H1 (cell line): Measurements from ENCODE around the gene ENPEP. TPM values are rescaled to one million over a fixed set of nuclear protein-coding genes. Genes with fewer than 3 reads are reported as not detected.

Source experiments
- CTCF ChIA-PET: fragments of 300-600 bp; sonication (Branson Sonifier 250); formaldehyde crosslinking; loops from one replicate; lab custom pipeline; 2021; ENCODE audit not compliant: partially characterized antibody; lab: Charles Lee
- POLR2A ChIA-PET: fragments of 300-600 bp; sonication (Branson Sonifier 250); formaldehyde crosslinking; loops from one replicate; lab custom pipeline; 2021; ENCODE audit warnings: inconsistent platforms; ENCODE audit not compliant: partially characterized antibody; lab: Charles Lee
- DNase-seq, 2 experiments: peaks; one replicate each; pipeline versions ENCODE4 v3.0.0 to v3.0.0-alpha.2; 2010 to 2022; ENCODE audit warnings: low spot score in 2 of 2, low read depth in 1 of 2, mixed read lengths in 1 of 2
- FAIRE-seq: peaks from 2 replicates; lab custom pipeline; 2011; peaks lifted over from hg19 to GRCh38; lab: Jason Lieb, UNC
- H2AFZ ChIP-seq: 2 replicates; pipeline ENCODE4 v1.8.1; 2012; ENCODE audit warnings: low read length, inconsistent platforms
- H2AK5ac ChIP-seq: 2 replicates; pipeline ENCODE4 v1.6.1; 2013; ENCODE audit warnings: low read depth, low read length
- H2BK120ac ChIP-seq: replicated peaks from 2 replicates; pipeline ENCODE3; 2013; ENCODE audit warnings: low read depth, low read length, inconsistent platforms
- H2BK12ac ChIP-seq: 2 replicates; pipeline ENCODE4 v1.6.1; 2013; ENCODE audit warnings: low read depth, low read length
- H2BK15ac ChIP-seq: 2 replicates; pipeline ENCODE4 v1.6.1; 2013; ENCODE audit warnings: low read length
- H2BK20ac ChIP-seq: 2 replicates; pipeline ENCODE4 v1.6.1; 2013; ENCODE audit warnings: low read length
- H2BK5ac ChIP-seq: 2 replicates; pipeline ENCODE4 v1.6.1; 2013; ENCODE audit warnings: low read depth, low read length
- H3K14ac ChIP-seq: 2 replicates; pipeline ENCODE4 v1.6.1; 2013; ENCODE audit warnings: inconsistent platforms; ENCODE audit not compliant: insufficient read length
- H3K18ac ChIP-seq: 2 replicates; pipeline ENCODE4 v1.6.1; 2013; ENCODE audit warnings: low read length; ENCODE audit errors: extremely low read depth
- H3K23ac ChIP-seq: 2 replicates; pipeline ENCODE4 v1.6.1; 2013; ENCODE audit warnings: inconsistent platforms; ENCODE audit not compliant: insufficient read length
- H3K23me2 ChIP-seq: 2 replicates; pipeline ENCODE4 v1.6.1; 2013; ENCODE audit warnings: low read depth, low read length
- H3K27ac ChIP-seq: 2 replicates; pipeline ENCODE4 v1.6.1; 2011; ENCODE audit warnings: low read depth, low read length, inconsistent platforms
- H3K27me3 ChIP-seq, 4 experiments: replicated peaks in 1 of 4; 1 replicate in 1 of 4; 2 replicates in 3 of 4; pipeline versions ENCODE4 v1.6.1 to v1.8.1; 2011 to 2013; ENCODE audit warnings: low read length in 3 of 4, mild to moderate bottlenecking in 3 of 4, inconsistent platforms in 2 of 4, mixed read lengths in 2 of 4, moderate library complexity in 1 of 4; ENCODE audit not compliant: control insufficient read depth in 3 of 4, insufficient read depth in 3 of 4; ENCODE audit errors: extremely low read depth in 1 of 4
- H3K36me3 ChIP-seq, 4 experiments: 2 replicates each; pipeline versions ENCODE4 v1.6.1 to v1.8.1; 2011 to 2013; ENCODE audit warnings: mild to moderate bottlenecking in 4 of 4, low read length in 3 of 4, moderate library complexity in 2 of 4, control low read depth in 1 of 4, inconsistent platforms in 1 of 4; ENCODE audit not compliant: insufficient read depth in 4 of 4, control insufficient read depth in 2 of 4
- H3K4ac ChIP-seq: replicated peaks from 2 replicates; pipeline ENCODE3; 2013; ENCODE audit warnings: low read length, low read depth, mixed read lengths, inconsistent platforms; ENCODE audit not compliant: insufficient read length
- H3K4me1 ChIP-seq, 4 experiments: replicated peaks in 1 of 4; 1 replicate in 1 of 4; 2 replicates in 3 of 4; pipeline versions ENCODE4 v1.6.1 to v1.8.1; 2011 to 2013; ENCODE audit warnings: low read length in 3 of 4, inconsistent platforms in 2 of 4, mixed read lengths in 1 of 4; ENCODE audit not compliant: insufficient read depth in 4 of 4, control insufficient read depth in 3 of 4
- H3K4me2 ChIP-seq, 2 experiments: 2 replicates each; pipeline versions ENCODE4 v1.6.1 to v1.8.1; 2011 to 2013; ENCODE audit warnings: low read depth in 2 of 2, low read length in 2 of 2, control low read depth in 1 of 2, inconsistent platforms in 1 of 2, mild to moderate bottlenecking in 1 of 2; ENCODE audit not compliant: insufficient read depth in 1 of 2
- H3K4me3 ChIP-seq, 4 experiments: fragments of 200-600, 300-600 bp in 1 of 4; sonication (generic), shearing (Covaris generic), sonication (Bioruptor Twin) in 1 of 4; 2 replicates each; pipeline versions ENCODE4 v1.5.1 to v1.8.1; 2011 to 2016; ENCODE audit warnings: low read length in 4 of 4, low read depth in 3 of 4, control low read depth in 2 of 4, inconsistent platforms in 2 of 4, mild to moderate bottlenecking in 2 of 4, mixed read lengths in 1 of 4, moderate library complexity in 1 of 4; ENCODE audit not compliant: insufficient read depth in 2 of 4; ENCODE audit errors: extremely low read depth in 1 of 4
- H3K56ac ChIP-seq: replicated peaks from 2 replicates; pipeline ENCODE3; 2013; ENCODE audit warnings: low read depth, mild to moderate bottlenecking, mixed read lengths, low read length, inconsistent platforms; ENCODE audit not compliant: insufficient read length
- H3K79me1 ChIP-seq: 2 replicates; pipeline ENCODE4 v1.6.1; 2013; ENCODE audit warnings: low read depth, low read length, control low read depth
- H3K79me2 ChIP-seq, 2 experiments: 2 replicates each; pipeline versions ENCODE4 v1.6.1 to v1.8.1; 2012 to 2013; ENCODE audit warnings: low read length in 2 of 2, mild to moderate bottlenecking in 2 of 2, inconsistent platforms in 1 of 2; ENCODE audit not compliant: insufficient read depth in 2 of 2, control insufficient read depth in 1 of 2
- H3K9ac ChIP-seq, 4 experiments: replicated peaks in 1 of 4; 1 replicate in 1 of 4; 2 replicates in 3 of 4; pipeline versions ENCODE4 v1.6.1 to v1.8.1; 2011 to 2013; ENCODE audit warnings: low read depth in 3 of 4, low read length in 3 of 4, control low read depth in 2 of 4, mild to moderate bottlenecking in 2 of 4, moderate library complexity in 2 of 4, inconsistent platforms in 1 of 4; ENCODE audit errors: extremely low read depth in 1 of 4
- H3K9me3 ChIP-seq, 2 experiments: 2 replicates each; pipeline versions ENCODE4 v1.6.1 to v1.8.1; 2012 to 2013; ENCODE audit warnings: mild to moderate bottlenecking in 2 of 2, moderate library complexity in 2 of 2, control low read depth in 1 of 2, inconsistent platforms in 1 of 2, low read depth in 1 of 2, low read length in 1 of 2, mixed read lengths in 1 of 2; ENCODE audit not compliant: insufficient read depth in 2 of 2
- H4K20me1 ChIP-seq, 2 experiments: replicated peaks in 1 of 2; 2 replicates each; pipeline versions ENCODE3 to v1.8.1; 2011 to 2013; ENCODE audit warnings: inconsistent platforms in 2 of 2, low read length in 2 of 2, mild to moderate bottlenecking in 1 of 2; ENCODE audit not compliant: insufficient read depth in 2 of 2, control insufficient read depth in 1 of 2
- H4K5ac ChIP-seq: 2 replicates; pipeline ENCODE4 v1.6.1; 2013; ENCODE audit warnings: low read length, low read depth, mixed read lengths, inconsistent platforms; ENCODE audit not compliant: insufficient read length
- H4K8ac ChIP-seq: 2 replicates; pipeline ENCODE4 v1.8.0; 2013; ENCODE audit warnings: mild to moderate bottlenecking, moderate library complexity, low read length, inconsistent platforms; ENCODE audit not compliant: insufficient read depth; ENCODE audit errors: extremely low read depth
- H4K91ac ChIP-seq: replicated peaks from 2 replicates; pipeline ENCODE3; 2013; ENCODE audit warnings: low read length, mixed read lengths, inconsistent platforms; ENCODE audit not compliant: insufficient read length
- BRCA1 ChIP-seq: IDR thresholded peaks from 2 replicates; pipeline ENCODE4 v1.6.1; 2012; ENCODE audit warnings: low read depth, low read length, improper control_type of control experiment
- HDAC6 ChIP-seq: IDR thresholded peaks from one replicate; pipeline ENCODE4 v1.7.1; 2012; ENCODE audit warnings: low read depth, mild to moderate bottlenecking, inconsistent platforms, low read length, moderate library complexity
- RBBP5 ChIP-seq: IDR thresholded peaks from 2 replicates; pipeline ENCODE4 v1.7.1; 2012; ENCODE audit warnings: low read depth, mild to moderate bottlenecking, inconsistent platforms, low read length, moderate library complexity, borderline replicate concordance
- WGBS, 2 experiments: shearing (Covaris generic) in 1 of 2; methylation state at CpG; one replicate each; pipeline versions ENCODE4 v1.1.6 to v1.1.7; 2013 to 2015; ENCODE audit warnings: low lambda C conversion rate in 2 of 2, mixed read lengths in 2 of 2, inconsistent platforms in 1 of 2, low coverage in 1 of 2, missing lambda C conversion rate in 1 of 2; ENCODE audit not compliant: insufficient replicate concordance in 2 of 2, insufficient coverage in 1 of 2, insufficient read length in 1 of 2; ENCODE audit errors: extremely low coverage in 1 of 2, missing lambda C conversion rate in 1 of 2; 5-methylcytosine and 5-hydroxymethylcytosine counted together
- polyA plus RNA-seq, 7 experiments: library from polyadenylated mRNA; depleted of rRNA in 3 of 7; stranded (reverse) in 5 of 7; unstranded in 2 of 7; fragments of >200 nt in 5 of 7; fragments of 200-250 nt in 2 of 7; gene quantifications; 1 replicate in 5 of 7; 2 replicates in 1 of 7; 4 replicates in 1 of 7; pipeline versions ENCODE4 v1.2.1 to v1.2.3, GENCODE V29; 2011 to 2013; ENCODE audit warnings: missing spikeins in 2 of 7, mixed read lengths in 2 of 7
- total RNA-seq: library from RNA; stranded (reverse); fragmentation: NEBNext Ultra II Directional; extraction: Animal tissue kit (Norgen Biotek cat#: 25700); gene quantifications from 2 replicates; pipeline ENCODE4 v1.2.1, GENCODE V29; 2021
- TF ChIP-seq, protein P1 (sequence below): IDR thresholded peaks from 2 replicates; pipeline ENCODE4 v1.6.1; 2012; ENCODE audit warnings: inconsistent platforms

ENPEP gene
- total and polyA plus RNA-seq, 2 of the 8 experiments (the other 6 are each of a cell fraction or from before 2014, with no cell fraction given) = 0.09 to 0.61 TPM

DNA sequence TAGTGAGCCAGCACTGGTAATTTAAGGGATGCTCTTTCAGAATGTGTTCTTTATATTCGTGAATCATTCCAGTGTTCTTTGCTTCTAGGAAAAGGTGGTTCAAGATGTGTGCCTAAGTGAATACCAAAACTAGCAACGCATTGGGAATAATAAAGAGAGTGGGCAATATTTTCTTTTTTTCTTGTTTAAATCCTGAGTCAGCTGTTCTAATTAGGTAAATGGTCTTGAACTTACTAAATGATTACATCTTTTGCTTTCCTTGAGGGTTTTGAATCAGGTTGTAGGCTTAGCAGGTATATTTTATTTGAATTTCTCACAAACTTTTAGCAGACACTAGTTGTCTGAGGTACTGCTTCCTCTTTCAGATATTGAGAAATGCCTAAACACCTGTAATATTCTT lies 29.5 kb downstream of the ENPEP start:
- CTCF ChIA-PET = interaction anchor here (1.4 to 17.1 kb wide), 3 partner anchors 140 to 502 kb away, joined by 3 to 497 read pairs (median 389); no protein-coding TSS in a partner anchor
- Histone ChIP-seq H2BK120ac (no peak overlapping the region), H3K4me3 (no peak overlapping the region), H3K4me2 (no peak overlapping the region), H2BK12ac (no peak overlapping the region), H3K14ac (no peak overlapping the region), H3K36me3 (no peaks in the 10 kb centered on the region), H3K4ac (no peak overlapping the region), H3K23me2 (no peaks in the 10 kb centered on the region), H4K91ac (no peak overlapping the region), H4K5ac (no peak overlapping the region), H4K20me1 (no peaks in the 10 kb centered on the region), H2BK15ac (no peak overlapping the region), H3K18ac (no peak overlapping the region), H2AK5ac (no peak overlapping the region), H2BK5ac (no peak overlapping the region), H3K56ac (no peak overlapping the region), H3K79me2 (no peaks in the 10 kb centered on the region), H3K79me1 (no peaks in the 10 kb centered on the region), H4K8ac (no peak overlapping the region), H2AFZ (no peak overlapping the region), H3K23ac (no peak overlapping the region), H3K4me1 (peaks cover 0 to 4% (median 0%) of the 10 kb centered on the region in 4 experiments; a peak in 2 of 7 replicates), H3K9me3 (no peaks in the 10 kb centered on the region), H3K27me3 (no peaks in the 10 kb centered on the region), H2BK20ac (no peak overlapping the region), H3K27ac (no peak overlapping the region), H3K9ac (no peak overlapping the region)
- WGBS, 2 experiments = 93% methylated on average over 2 of the region's 2 CpGs; no CpG with 5 or more reads in 1 of the 2 experiments
- FAIRE-seq (no peak), DNase-seq (no peak)
- POLR2A ChIA-PET = no interaction called here
- TF ChIP-seq, protein P1, sequence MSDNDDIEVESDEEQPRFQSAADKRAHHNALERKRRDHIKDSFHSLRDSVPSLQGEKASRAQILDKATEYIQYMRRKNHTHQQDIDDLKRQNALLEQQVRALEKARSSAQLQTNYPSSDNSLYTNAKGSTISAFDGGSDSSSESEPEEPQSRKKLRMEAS = no peak
- TF ChIP-seq HDAC6 (no peak), RBBP5 (no peak), BRCA1 (no peak)
